HG03066 (cell line): ENCODE results near the gene MIEN1.
"Not testable (repeated sequence)": the region's sequence is repeated elsewhere in the genome, so short reads cannot be mapped to it uniquely, and the experiment has no call there.

ENCODE experiments used
- ATAC-seq: cut with Tn5 transposase; IDR thresholded peaks from one replicate; pipeline ENCODE4 v1.9.1; 2021; ENCODE audit warnings: low read depth; ENCODE audit not compliant: unreplicated experiment

The MIEN1 gene

GRCh38 chr17:39719563-39720355 is 10.6 kb downstream of the MIEN1 start:
- ATAC-seq, result no peak

- ATAC-seq, result no peak
Measured at GRCh38 chr17:39717660-39718059, 12.7 kb downstream of the MIEN1 start.

- no peak for ATAC-seq
Measured at GRCh38 chr17:39716879-39717536, 13.3 kb downstream of the MIEN1 start.

GRCh38 chr17:39716073-39716818 is 14.1 kb downstream of the MIEN1 start:
- ATAC-seq, result no peak

GRCh38 chr17:39715375-39716072 is 14.8 kb downstream of the MIEN1 start:
- no peak for ATAC-seq

GRCh38 chr17:39714234-39714633 is 16.1 kb downstream of the MIEN1 start:
- ATAC-seq, result no peak

GRCh38 chr17:39711851-39712250 is 18.5 kb downstream of the MIEN1 start:
- no peak for ATAC-seq

GRCh38 chr17:39711071-39711470 is 19.3 kb downstream of the MIEN1 start:
- not testable (repeated sequence) for ATAC-seq

GRCh38 chr17:39709998-39710964 is 20.1 kb downstream of the MIEN1 start:
- no peak for ATAC-seq

GRCh38 chr17:39709319-39709997 is 20.9 kb downstream of the MIEN1 start:
- ATAC-seq, result no peak

- no peak for ATAC-seq
Measured at GRCh38 chr17:39706921-39707337, 23.4 kb downstream of the MIEN1 start.

GRCh38 chr17:39706383-39706782 is 23.9 kb downstream of the MIEN1 start:
- no peak for ATAC-seq

- no peak for ATAC-seq
Measured at GRCh38 chr17:39705786-39706348, 24.5 kb downstream of the MIEN1 start.

GRCh38 chr17:39704821-39705551 is 25.3 kb downstream of the MIEN1 start:
- ATAC-seq, result no peak

- no peak for ATAC-seq
Measured at GRCh38 chr17:39703913-39704312, 26.4 kb downstream of the MIEN1 start.

GRCh38 chr17:39702901-39703893 is 27.1 kb downstream of the MIEN1 start:
- no peak for ATAC-seq
